Measurements from ENCODE around the gene KRT75. TPM values are rescaled to one million over a fixed set of nuclear protein-coding genes. Genes with fewer than 3 reads are reported as not detected.

The KRT75 gene
- total RNA-seq, 1 donor from 2014 or later = not detected

Other genes with a start within 250 kb of the KRT75 start
- gene KRT80, start 242.4 kb downstream of the KRT75 start, total RNA-seq = not detected in 2 replicates
- gene KRT7, start 201.1 kb downstream of the KRT75 start, total RNA-seq = 15.5 and 21.2 TPM in 2 replicates
- gene KRT86, start 159.7 kb downstream of the KRT75 start, total RNA-seq = 0.73 and 0.93 TPM in 2 replicates
- not detected in 2 replicates for gene KRT81, start 142.8 kb downstream of the KRT75 start, total RNA-seq
- not detected in 2 replicates for gene KRT83, start 113.0 kb downstream of the KRT75 start, total RNA-seq
- not detected in 2 replicates for gene KRT85, start 66.9 kb downstream of the KRT75 start, total RNA-seq
- gene KRT84, start 48.7 kb downstream of the KRT75 start, total RNA-seq = not detected in 2 replicates
- not detected in 2 replicates for gene KRT82, start 28.0 kb downstream of the KRT75 start, total RNA-seq
- not detected in 2 replicates for gene KRT6B, start 17.8 kb upstream of the KRT75 start, total RNA-seq
- gene KRT6C, start 39.4 kb upstream of the KRT75 start, total RNA-seq = not detected in 2 replicates
- gene KRT6A, start 58.9 kb upstream of the KRT75 start, total RNA-seq = not detected in 2 replicates
- not detected in 2 replicates for gene KRT5, start 86.0 kb upstream of the KRT75 start, total RNA-seq
- not detected in 2 replicates for gene KRT71, start 118.8 kb upstream of the KRT75 start, total RNA-seq
- not detected in 2 replicates for gene KRT74, start 139.5 kb upstream of the KRT75 start, total RNA-seq
- not detected in 2 replicates for gene KRT72, start 167.1 kb upstream of the KRT75 start, total RNA-seq
- gene KRT73, start 184.2 kb upstream of the KRT75 start, total RNA-seq = not detected in 2 replicates
- gene KRT2, start 217.8 kb upstream of the KRT75 start, total RNA-seq = not detected in 2 replicates
- gene KRT1, start 246.0 kb upstream of the KRT75 start, total RNA-seq = not detected in 2 replicates